Type B pancreatic cell (in vitro differentiated cells): Measurements from ENCODE around the gene MED12L. TPM values are rescaled to one million over a fixed set of nuclear protein-coding genes. Genes with fewer than 3 reads are reported as not detected.
"Not testable (repeated sequence)": the region's sequence is repeated elsewhere in the genome, so short reads cannot be mapped to it uniquely, and the experiment has no call there.

Experiments used
- DNase-seq: peaks from one replicate; pipeline ENCODE4 v3.0.0; 2021; ENCODE audit warnings: mixed read lengths; ENCODE audit not compliant: unreplicated experiment; ENCODE audit errors: extremely low spot score
- H3K27ac Mint-ChIP-seq: 2 replicates; pipeline ENCODE4 v1.8.0; 2021; ENCODE audit warnings: mild to moderate bottlenecking, mixed read lengths
- H3K27me3 Mint-ChIP-seq: 2 replicates; pipeline ENCODE4 v1.8.0; 2021; ENCODE audit warnings: mixed read lengths
- H3K36me3 Mint-ChIP-seq: 2 replicates; pipeline ENCODE4 v1.8.0; 2021; ENCODE audit warnings: mixed read lengths
- H3K4me1 Mint-ChIP-seq: one replicate; pipeline ENCODE4 v1.8.0; 2021; ENCODE audit warnings: mixed read lengths; ENCODE audit not compliant: unreplicated experiment
- H3K4me3 Mint-ChIP-seq: 2 replicates; pipeline ENCODE4 v1.8.0; 2021; ENCODE audit warnings: mild to moderate bottlenecking, mixed read lengths
- H3K9me3 Mint-ChIP-seq: 2 replicates; pipeline ENCODE4 v1.8.0; 2021; ENCODE audit warnings: mixed read lengths
- total RNA-seq: library from RNA; stranded (reverse); gene quantifications from 2 replicates; pipeline ENCODE4 v1.2.1, GENCODE V29; 2021; ENCODE audit warnings: low replicate concordance
- TF ChIP-seq, protein P1 (sequence below): fragments of 200-600 bp; sonication (generic); conservative IDR thresholded peaks from 2 replicates; pipeline ENCODE4 v1.5.0; 2021; ENCODE audit warnings: antibody characterized with exemption, mild to moderate bottlenecking

MED12L gene
- total RNA-seq, 1 donor from 2014 or later: 6.4 TPM

DNA sequence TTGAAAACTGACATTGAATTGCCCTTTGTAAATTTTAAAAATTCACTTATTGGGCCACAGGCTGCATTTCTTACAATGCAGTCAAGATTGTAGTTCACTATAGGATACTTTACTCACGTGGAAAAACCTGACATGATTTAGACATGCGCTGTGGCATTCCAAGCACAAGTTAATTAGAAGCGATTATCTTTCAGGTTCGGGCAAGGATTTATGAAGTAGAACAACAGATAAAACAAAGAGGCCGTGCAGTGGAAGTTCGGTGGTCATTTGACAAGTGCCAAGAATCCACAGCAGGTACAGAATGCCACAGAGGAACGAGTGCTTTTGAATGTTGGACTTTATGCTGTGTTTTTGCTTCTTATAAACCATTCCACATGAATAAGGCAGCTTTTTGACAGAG lies 79.8 kb downstream of the MED12L start:
- Mint-ChIP-seq H3K9me3 (no peaks in the 10 kb centered on the region), H3K4me1 (no peaks in the 10 kb centered on the region), H3K27me3 (no peaks in the 10 kb centered on the region), H3K27ac (no peak overlapping the region), H3K4me3 (no peak overlapping the region), H3K36me3 (peaks cover 8% of the 10 kb centered on the region)
- TF ChIP-seq, protein P1, sequence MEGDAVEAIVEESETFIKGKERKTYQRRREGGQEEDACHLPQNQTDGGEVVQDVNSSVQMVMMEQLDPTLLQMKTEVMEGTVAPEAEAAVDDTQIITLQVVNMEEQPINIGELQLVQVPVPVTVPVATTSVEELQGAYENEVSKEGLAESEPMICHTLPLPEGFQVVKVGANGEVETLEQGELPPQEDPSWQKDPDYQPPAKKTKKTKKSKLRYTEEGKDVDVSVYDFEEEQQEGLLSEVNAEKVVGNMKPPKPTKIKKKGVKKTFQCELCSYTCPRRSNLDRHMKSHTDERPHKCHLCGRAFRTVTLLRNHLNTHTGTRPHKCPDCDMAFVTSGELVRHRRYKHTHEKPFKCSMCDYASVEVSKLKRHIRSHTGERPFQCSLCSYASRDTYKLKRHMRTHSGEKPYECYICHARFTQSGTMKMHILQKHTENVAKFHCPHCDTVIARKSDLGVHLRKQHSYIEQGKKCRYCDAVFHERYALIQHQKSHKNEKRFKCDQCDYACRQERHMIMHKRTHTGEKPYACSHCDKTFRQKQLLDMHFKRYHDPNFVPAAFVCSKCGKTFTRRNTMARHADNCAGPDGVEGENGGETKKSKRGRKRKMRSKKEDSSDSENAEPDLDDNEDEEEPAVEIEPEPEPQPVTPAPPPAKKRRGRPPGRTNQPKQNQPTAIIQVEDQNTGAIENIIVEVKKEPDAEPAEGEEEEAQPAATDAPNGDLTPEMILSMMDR: no peak
- DNase-seq: no peak

DNA sequence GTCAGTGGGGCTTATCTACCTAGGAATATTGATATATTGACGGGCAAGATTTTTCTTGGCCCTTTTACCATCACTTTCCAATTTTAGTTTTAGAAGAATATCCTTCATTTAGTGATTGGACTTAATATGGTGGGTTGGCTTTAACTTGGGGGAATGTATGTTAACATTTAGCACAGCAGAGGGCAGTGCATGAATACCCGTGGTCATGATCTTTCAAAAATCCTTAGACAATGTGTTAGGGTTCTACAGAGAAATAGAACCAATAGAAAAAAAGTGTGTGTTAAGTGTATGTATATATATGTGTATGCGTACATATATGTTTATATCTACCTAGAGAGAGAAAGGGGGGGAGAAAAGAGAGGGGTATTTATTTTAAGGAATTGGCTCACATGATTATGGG lies 80.7 kb downstream of the MED12L start:
- TF ChIP-seq, protein P1: no peak
- Mint-ChIP-seq H3K4me3 (no peak overlapping the region), H3K9me3 (no peaks in the 10 kb centered on the region), H3K36me3 (peaks cover 8% of the 10 kb centered on the region), H3K27ac (no peak overlapping the region), H3K27me3 (no peaks in the 10 kb centered on the region), H3K4me1 (no peaks in the 10 kb centered on the region)
- DNase-seq: no peak

DNA sequence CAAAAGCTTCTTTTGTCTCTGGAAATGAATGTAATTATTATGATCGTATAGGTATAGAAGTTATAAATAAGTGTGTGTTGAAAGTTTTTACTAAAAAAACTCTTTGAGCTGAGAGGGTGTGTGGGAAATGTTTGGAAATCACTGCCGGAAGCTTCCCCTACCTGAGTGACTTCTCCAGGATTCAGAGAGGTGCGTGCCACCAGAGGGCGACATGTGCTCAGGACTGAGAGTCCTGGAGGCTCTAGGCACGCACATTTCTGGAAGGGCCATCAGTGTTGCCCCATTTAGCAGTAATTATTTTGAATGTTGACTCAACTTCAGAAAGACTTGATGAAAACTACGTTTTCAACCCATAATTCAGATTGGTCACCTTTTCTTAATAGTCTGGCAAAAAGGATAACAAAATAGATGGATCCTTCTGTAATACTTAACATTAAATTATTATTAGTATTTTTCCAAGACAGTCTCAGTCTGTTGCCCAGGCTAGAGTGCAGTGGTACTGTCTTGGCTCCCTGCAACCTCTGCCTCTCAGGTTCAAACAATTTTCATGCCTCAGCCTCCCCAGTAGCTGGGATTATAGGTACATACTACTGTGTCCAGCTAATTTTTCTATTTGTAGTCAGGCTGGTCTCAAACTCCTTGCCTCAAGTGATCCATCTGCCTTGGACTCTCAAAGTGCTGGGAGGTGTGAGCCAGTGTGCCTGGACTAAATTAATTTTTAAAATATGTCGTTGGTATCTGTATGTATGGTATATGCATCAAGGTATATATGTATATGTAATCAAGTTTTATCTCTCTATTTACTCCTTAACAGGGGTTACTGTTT lies 83.0 kb downstream of the MED12L start:
- no peak overlapping the region for H3K27ac Mint-ChIP-seq
- no peaks in the 10 kb centered on the region for H3K27me3 Mint-ChIP-seq
- no peak for DNase-seq
- TF ChIP-seq, protein P1: peak; percentile 83
- no peak overlapping the region for H3K4me3 Mint-ChIP-seq
- no peaks in the 10 kb centered on the region for H3K4me1 Mint-ChIP-seq
- no peaks in the 10 kb centered on the region for H3K9me3 Mint-ChIP-seq
- peaks cover 5% of the 10 kb centered on the region for H3K36me3 Mint-ChIP-seq

DNA sequence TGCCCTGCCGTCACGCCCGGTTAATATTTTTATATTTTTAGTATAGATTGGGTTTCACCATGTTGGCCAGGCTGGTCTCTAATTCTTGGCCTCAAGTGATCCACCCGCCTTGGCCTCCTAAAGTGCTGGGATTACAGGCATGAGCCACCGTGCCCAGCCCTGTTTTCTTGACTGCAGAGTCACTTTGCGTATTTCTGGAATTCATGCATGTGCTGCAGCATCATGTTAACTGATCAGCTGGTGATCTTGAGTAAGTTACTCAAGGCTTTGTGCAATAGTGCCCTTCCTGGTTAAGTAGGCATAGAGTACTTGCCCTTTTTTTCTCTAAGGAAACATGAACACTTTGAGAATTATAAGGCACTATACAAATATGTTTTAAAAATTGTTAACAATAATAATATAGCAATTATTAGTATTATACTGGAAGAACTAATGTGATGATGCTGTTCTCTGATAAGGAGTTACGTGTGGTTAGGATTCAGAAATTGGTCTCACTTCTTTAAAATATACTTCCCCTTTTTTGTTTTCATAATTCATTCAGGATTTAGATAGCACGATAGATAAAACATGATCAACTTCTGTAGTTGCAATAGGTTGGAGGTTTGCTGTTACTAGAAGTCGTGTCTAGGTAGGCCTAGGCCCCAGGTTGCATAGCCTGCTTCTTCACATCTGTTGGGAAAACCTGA lies 83.9 kb downstream of the MED12L start:
- Mint-ChIP-seq H3K27me3 (no peaks in the 10 kb centered on the region), H3K4me3 (no peak overlapping the region), H3K36me3 (peaks cover 5% of the 10 kb centered on the region), H3K4me1 (no peaks in the 10 kb centered on the region), H3K27ac (no peak overlapping the region), H3K9me3 (no peaks in the 10 kb centered on the region)
- TF ChIP-seq, protein P1: no peak
- DNase-seq: no peak

DNA sequence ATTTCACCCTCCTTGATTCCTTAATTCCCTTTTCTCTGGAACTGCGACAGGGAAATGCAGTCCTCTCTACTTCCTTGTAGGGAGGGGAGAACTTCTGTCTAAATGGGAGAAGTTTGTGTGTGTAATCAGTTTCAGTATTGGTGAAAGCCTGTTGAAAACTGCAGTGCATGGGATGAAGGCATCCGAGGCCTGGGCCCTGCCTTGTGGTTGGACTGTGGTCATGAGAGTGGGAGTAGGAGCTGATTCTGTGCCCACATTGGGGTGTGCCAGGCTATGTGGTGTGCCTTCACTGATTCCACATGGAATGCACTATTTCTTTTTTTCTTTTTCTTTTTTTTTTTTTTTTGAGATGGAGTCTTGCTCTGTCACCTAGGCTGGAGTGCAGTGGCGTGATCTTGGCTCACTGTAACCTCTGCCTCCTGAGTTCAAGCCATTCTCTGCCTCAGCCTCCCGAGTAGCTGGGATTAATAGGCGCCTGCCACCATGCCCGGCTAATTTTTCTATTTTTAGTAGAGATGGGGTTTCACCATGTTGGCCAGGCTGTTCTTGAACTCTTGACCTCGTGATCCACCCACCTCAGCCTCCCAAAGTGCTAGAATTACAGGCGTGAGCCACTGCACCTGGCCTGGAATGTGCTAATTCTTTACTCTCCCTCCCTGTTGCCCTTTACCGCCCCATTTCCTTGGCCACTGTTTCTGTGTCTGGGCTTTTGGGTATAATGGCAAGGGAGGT lies 84.7 kb downstream of the MED12L start:
- not testable (repeated sequence) for H3K4me3 Mint-ChIP-seq, H3K4me1 Mint-ChIP-seq, H3K27me3 Mint-ChIP-seq, DNase-seq, H3K27ac Mint-ChIP-seq, H3K9me3 Mint-ChIP-seq, H3K36me3 Mint-ChIP-seq
